ENCODE measurements around the gene ETS2. TPM values are rescaled to one million over a fixed set of nuclear protein-coding genes. Genes with fewer than 3 reads are reported as not detected.

ETS2 gene
- total and polyA plus RNA-seq, 2 of the 4 experiments (the other 2 are of a cell fraction) = 21.3 to 21.7 TPM

DNA sequence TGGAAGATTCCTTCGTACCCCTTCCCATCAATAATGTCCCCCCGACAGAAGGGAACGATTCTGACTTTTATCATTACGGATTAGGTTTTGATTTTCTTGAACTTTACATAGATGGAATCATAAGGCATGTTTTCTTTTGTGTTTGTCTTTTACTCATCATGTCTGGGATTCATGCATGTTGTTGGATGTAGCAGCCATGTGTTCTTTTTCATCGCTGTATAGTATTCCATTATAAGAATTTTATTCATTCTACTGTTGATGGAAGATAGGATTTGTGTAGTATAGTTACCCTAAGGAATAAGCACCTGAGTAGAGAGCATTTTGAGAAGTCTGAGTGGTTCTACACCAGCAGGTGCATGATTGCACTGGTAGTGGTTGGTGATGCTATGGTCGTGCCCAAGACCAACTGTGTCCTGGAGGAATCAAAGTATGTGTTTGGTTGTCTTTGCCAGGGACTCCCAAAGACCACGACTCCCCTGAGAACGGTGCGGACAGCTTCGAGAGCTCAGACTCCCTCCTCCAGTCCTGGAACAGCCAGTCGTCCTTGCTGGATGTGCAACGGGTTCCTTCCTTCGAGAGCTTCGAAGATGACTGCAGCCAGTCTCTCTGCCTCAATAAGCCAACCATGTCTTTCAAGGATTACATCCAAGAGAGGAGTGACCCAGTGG, 13.5 kb downstream of the ETS2 start:
- Histone ChIP-seq H2AK5ac (ENCODE audit: low read depth, low read length) (peak overlapping the region; percentile 46), H2AFZ (replicated peaks; ENCODE audit: low read length, poor library complexity) (no peak overlapping the region), H3K18ac (ENCODE audit: low read depth, low read length) (peak overlapping the region; percentile 1; the same call in 1 of the 2 replicates), H3K4me3 (ENCODE audit: insufficient read depth, low read depth, low read length) (no peak overlapping the region), H2BK120ac (ENCODE audit: low read depth, low read length) (peak overlapping the region; percentile 17), H2AK9ac (replicated peaks; ENCODE audit: low read depth, low read length, poor library complexity) (peak overlapping the region; percentile 29), H3K4me1 (ENCODE audit: control insufficient read depth, insufficient read depth, low read length) (peaks cover 32% of the 10 kb centered on the region), H3K23ac (ENCODE audit: low read depth, low read length) (no peak overlapping the region), H3K27me3 (ENCODE audit: control insufficient read depth, insufficient read depth, low read length) (no peaks in the 10 kb centered on the region), H4K20me1 (ENCODE audit: insufficient read depth, low read length) (peaks cover 26% of the 10 kb centered on the region), H3K9me1 (ENCODE audit: insufficient read depth, low read length) (peaks cover 36% of the 10 kb centered on the region), H3K79me1 (ENCODE audit: low read depth in 1 of 2, low read length in 2 of 2) (peaks cover 47 to 77% of the 10 kb centered on the region in 2 experiments), H3K4ac (ENCODE audit: low read depth, low read length) (peak overlapping the region; percentile 69), H4K91ac (ENCODE audit: insufficient read depth, low read depth, low read length) (peak overlapping the region; percentile 73), H2BK15ac (ENCODE audit: low read depth, low read length) (peak overlapping the region; percentile 63; the same call in 2 of the 3 replicates), H3K56ac (ENCODE audit: extremely low read depth, insufficient read depth, low read length) (peak overlapping the region; percentile 12; the same call in 1 of the 2 replicates), H3K14ac (replicated peaks; ENCODE audit: low read depth, low read length) (peak overlapping the region; percentile 0), H3K36me3 (ENCODE audit: control insufficient read depth, insufficient read depth, low read length) (peaks cover 80% of the 10 kb centered on the region), H3K4me2 (ENCODE audit: low read depth, low read length) (no peak overlapping the region), H3K27ac (ENCODE audit: insufficient read depth, low read length) (peak overlapping the region; percentile 22), H3K9me3 (ENCODE audit: control insufficient read depth, insufficient read depth, low read length) (no peaks in the 10 kb centered on the region), H4K8ac (ENCODE audit: low read depth in 2 of 2, low read length in 2 of 2) (peak overlapping the region; percentile 31 to 75; a peak in 3 of 4 replicates), H4K5ac (ENCODE audit: low read depth, low read length) (peak overlapping the region; percentile 0; the same call in 1 of the 2 replicates), H2BK5ac (ENCODE audit: low read depth, low read length, poor library complexity, severe bottlenecking) (peak overlapping the region; percentile 80), H3K9ac (ENCODE audit: low read depth, low read length) (no peak overlapping the region), H2BK20ac (ENCODE audit: low read depth, low read length) (peak overlapping the region; percentile 15)
- TF ChIP-seq MAFK (IDR thresholded peaks at IDR 0.05; ENCODE audit: low read depth, low read length) = no peak
- TF ChIP-seq RAD21 (IDR thresholded peaks at IDR 0.05; ENCODE audit: low read length) = no peak
- TF ChIP-seq BHLHE40 (IDR thresholded peaks at IDR 0.05; ENCODE audit: low read depth, low read length) = no peak
- TF ChIP-seq CHD1 (IDR thresholded peaks at IDR 0.05; ENCODE audit: low read depth, low read length) = no peak
- TF ChIP-seq FOS (IDR thresholded peaks at IDR 0.05; ENCODE audit: low read depth, low read length) = no peak
- TF ChIP-seq MXI1 (IDR thresholded peaks at IDR 0.05; ENCODE audit: borderline replicate concordance, low read depth, low read length) = no peak
- TF ChIP-seq RCOR1 (IDR thresholded peaks at IDR 0.05; ENCODE audit: insufficient replicate concordance, low read length) = no peak
- no peak for TF ChIP-seq MAZ (IDR thresholded peaks at IDR 0.05; ENCODE audit: borderline replicate concordance, low read depth, low read length)
- no peak for TF ChIP-seq RFX5 (IDR thresholded peaks at IDR 0.05; ENCODE audit: low read depth, low read length)
- no peak for TF ChIP-seq CEBPB (IDR thresholded peaks at IDR 0.05; ENCODE audit: low read depth, low read length)
- TF ChIP-seq, protein P1, sequence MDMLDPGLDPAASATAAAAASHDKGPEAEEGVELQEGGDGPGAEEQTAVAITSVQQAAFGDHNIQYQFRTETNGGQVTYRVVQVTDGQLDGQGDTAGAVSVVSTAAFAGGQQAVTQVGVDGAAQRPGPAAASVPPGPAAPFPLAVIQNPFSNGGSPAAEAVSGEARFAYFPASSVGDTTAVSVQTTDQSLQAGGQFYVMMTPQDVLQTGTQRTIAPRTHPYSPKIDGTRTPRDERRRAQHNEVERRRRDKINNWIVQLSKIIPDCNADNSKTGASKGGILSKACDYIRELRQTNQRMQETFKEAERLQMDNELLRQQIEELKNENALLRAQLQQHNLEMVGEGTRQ (IDR thresholded peaks at IDR 0.05; ENCODE audit: low read depth, low read length) = no peak
- TF ChIP-seq, protein P2, sequence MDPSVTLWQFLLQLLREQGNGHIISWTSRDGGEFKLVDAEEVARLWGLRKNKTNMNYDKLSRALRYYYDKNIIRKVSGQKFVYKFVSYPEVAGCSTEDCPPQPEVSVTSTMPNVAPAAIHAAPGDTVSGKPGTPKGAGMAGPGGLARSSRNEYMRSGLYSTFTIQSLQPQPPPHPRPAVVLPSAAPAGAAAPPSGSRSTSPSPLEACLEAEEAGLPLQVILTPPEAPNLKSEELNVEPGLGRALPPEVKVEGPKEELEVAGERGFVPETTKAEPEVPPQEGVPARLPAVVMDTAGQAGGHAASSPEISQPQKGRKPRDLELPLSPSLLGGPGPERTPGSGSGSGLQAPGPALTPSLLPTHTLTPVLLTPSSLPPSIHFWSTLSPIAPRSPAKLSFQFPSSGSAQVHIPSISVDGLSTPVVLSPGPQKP (IDR thresholded peaks at IDR 0.05; ENCODE audit: borderline replicate concordance, low read depth, low read length) = no peak
- intact Hi-C loops (cut with micrococcal nuclease) (no loop called here), in situ Hi-C loops (cut with MboI; ENCODE audit: low sequenced_read_pairs) (no loop called here), dilution Hi-C loops (cut with HindIII; ENCODE audit: low sequenced_read_pairs, unreplicated experiment) (no loop called here)
- ATAC-seq (ENCODE audit: low read depth) (no peak), DNase-seq (no peak)
- WGBS, 2 experiments (ENCODE audit: extremely low coverage in 2 of 2, insufficient read length in 1 of 2) = 92% methylated on average over 8 of the region's 14 CpGs; no CpG with 5 or more reads in 1 of the 2 experiments
- POLR2A ChIA-PET (ENCODE audit: unreplicated experiment) = no interaction called here
- CTCF ChIA-PET = interaction anchor here (0.8 kb wide), 1 partner anchor 14 kb away, joined by 3 read pairs; no protein-coding TSS in a partner anchor
- BruUV-seq (replicated peaks) = no TSS peak

All from IMR-90 (cell line).